Measurements from ENCODE around the gene CORO2A. TPM values are rescaled to one million over a fixed set of nuclear protein-coding genes. Genes with fewer than 3 reads are reported as not detected.

Gene CORO2A
- total and polyA plus RNA-seq, 8 donors = 0.20 to 1.3 (median 0.60) TPM

DNA sequence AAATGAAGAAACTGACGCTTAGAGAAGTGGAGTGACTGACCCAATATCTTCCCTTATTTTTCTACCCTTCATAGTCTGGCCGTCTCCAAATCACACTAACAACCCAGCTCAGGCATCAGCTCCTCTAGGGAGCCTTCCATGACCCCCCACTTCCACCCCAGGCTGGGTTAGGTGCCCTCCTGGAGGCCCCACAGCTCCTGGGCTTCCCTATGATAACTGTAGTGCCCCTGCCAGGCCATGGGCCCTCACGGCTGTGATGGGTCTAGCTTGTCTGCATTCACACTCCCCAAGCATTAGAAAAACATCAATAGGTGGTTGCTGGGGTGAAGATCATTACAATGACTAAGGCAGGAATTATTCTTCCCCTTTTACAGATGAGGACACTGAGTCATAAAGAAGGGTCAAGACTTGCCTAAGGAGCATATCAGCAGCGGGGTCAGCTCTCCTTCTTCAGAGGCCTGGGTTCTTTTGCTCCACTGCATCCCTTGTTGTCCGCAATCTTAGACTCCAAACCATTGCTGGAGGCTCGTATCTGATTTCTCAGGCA, 7.3 kb downstream of the CORO2A start:
- Histone ChIP-seq H3K4me1 (no peaks in the 10 kb centered on the region), H3K36me3 (no peaks in the 10 kb centered on the region), H3K27me3 (no peaks in the 10 kb centered on the region), H3K4me3 (no peak overlapping the region), H3K9me3 (no peaks in the 10 kb centered on the region), H3K27ac (no peak overlapping the region)
- ATAC-seq (no peak), DNase-seq (no peak), FAIRE-seq (no peak)
- intact Hi-C loops (cut with DNase I) = no loop called here
- TF ChIP-seq, protein P1, sequence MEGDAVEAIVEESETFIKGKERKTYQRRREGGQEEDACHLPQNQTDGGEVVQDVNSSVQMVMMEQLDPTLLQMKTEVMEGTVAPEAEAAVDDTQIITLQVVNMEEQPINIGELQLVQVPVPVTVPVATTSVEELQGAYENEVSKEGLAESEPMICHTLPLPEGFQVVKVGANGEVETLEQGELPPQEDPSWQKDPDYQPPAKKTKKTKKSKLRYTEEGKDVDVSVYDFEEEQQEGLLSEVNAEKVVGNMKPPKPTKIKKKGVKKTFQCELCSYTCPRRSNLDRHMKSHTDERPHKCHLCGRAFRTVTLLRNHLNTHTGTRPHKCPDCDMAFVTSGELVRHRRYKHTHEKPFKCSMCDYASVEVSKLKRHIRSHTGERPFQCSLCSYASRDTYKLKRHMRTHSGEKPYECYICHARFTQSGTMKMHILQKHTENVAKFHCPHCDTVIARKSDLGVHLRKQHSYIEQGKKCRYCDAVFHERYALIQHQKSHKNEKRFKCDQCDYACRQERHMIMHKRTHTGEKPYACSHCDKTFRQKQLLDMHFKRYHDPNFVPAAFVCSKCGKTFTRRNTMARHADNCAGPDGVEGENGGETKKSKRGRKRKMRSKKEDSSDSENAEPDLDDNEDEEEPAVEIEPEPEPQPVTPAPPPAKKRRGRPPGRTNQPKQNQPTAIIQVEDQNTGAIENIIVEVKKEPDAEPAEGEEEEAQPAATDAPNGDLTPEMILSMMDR (IDR thresholded peaks at IDR 0.05) = no peak
- 72 to 89% methylated on average over 6 of the region's 6 CpGs for WGBS, 2 donors

DNA sequence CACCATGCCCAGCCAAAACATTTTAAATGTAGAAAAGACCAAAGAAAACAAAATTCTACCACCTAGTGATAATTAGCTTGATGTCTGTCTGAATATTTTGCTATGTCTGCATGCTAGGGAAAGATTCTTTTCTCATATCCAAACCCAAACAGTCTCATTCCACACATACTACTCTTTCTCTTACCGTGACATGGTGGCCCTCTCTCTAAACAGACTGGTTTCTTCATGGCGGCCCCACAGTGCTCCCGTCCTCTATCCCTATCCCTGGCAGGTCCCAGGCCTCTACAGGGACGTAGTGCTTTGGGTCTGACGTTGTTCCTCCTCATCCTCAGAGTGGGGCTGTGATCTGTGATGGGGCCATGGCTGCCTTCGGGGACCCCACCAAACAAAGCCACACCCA, 8.1 kb downstream of the CORO2A start:
- ATAC-seq = no peak
- Histone ChIP-seq H3K27ac (no peak overlapping the region), H3K27me3 (no peaks in the 10 kb centered on the region), H3K4me3 (no peak overlapping the region), H3K4me1 (no peaks in the 10 kb centered on the region), H3K36me3 (no peaks in the 10 kb centered on the region), H3K9me3 (no peaks in the 10 kb centered on the region)
- no peak for DNase-seq
- no peak for FAIRE-seq
- TF ChIP-seq, protein P1 (IDR thresholded peaks at IDR 0.05) = no peak
- WGBS, 2 donors = 77 to 80% methylated on average over 6 of the region's 6 CpGs
- intact Hi-C loops (cut with DNase I) = no loop called here

DNA sequence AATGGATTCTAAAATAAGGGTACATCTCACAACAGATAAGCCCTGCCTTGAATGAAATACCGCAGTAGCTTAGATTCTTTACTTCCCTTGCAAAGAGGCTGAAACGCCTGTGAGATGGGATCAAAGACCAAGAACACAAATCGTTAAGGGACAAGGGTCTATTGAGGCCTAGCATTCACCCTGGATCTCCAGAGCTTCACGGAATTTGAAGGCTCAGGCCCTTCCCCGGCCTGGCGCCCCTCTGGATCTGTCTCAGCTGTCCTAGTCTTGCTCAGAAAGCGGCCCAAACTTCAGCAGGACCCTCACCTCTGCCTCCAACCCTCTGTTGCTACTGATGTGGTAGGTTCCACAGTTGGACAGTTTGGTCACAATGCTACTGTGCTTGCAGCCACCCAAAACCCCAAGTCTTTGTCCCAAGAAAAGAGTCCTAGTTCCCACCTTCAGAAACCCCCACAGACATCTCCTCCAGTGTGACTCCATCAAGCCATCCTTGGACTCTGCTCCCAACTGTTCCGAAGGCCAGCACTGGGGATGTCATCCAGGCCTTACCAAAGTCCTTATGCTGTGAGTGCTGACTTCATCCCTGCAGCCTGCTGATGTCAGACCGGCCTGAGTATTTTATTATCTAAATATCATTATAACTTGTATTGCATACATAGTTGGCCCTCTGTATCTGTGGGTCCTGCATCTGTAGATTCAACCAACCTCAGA, 9.4 kb downstream of the CORO2A start:
- Histone ChIP-seq H3K27me3 (no peaks in the 10 kb centered on the region), H3K27ac (no peak overlapping the region), H3K9me3 (no peaks in the 10 kb centered on the region), H3K36me3 (no peaks in the 10 kb centered on the region), H3K4me3 (no peak overlapping the region), H3K4me1 (no peaks in the 10 kb centered on the region)
- TF ChIP-seq, protein P1 (IDR thresholded peaks at IDR 0.05) = no peak
- DNase-seq = no peak
- WGBS, 2 donors = 77 to 81% methylated on average over 9 of the region's 9 CpGs
- intact Hi-C loops (cut with DNase I) = no loop called here
- no peak for FAIRE-seq
- no peak for ATAC-seq

DNA sequence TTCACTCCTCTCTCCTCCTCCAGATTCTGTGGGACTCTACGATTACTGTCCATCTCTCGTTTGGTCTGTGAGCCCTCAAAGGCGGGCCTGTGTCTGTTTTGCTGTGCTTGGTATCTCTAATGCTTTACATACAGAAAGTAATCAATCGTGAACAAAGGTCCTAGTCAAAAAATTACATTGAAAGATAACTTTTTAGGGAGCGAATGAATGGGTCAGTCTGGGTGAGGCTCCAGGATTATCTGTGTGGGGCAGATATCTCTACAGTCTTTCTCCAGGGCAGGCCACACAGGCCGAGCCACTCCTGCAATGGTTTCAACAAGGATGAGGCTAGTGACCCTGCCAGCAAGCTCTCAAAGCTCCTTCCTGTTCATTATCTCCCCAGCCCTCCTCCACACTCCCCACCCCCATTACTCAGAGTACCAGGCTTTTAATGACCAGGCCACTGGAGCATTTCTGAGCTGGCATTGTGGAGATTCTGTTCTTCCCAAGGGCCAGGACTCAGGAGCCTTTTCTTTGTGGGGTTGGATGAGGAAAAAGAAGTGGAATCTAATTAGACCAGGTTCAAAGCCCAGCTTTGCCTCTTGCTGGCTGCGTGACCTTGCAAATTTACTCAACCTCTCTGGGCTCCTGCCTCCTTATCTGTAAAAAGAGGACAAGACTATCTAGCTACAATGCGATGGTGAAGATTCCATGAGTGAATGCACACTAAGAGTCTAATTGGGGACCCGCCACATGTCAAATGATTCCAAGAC, 10.2 kb downstream of the CORO2A start:
- no peaks in the 10 kb centered on the region for H3K4me1 ChIP-seq
- no peaks in the 10 kb centered on the region for H3K36me3 ChIP-seq
- no peak for DNase-seq
- intact Hi-C loops (cut with DNase I) = no loop called here
- no peaks in the 10 kb centered on the region for H3K27me3 ChIP-seq
- TF ChIP-seq, protein P1 (IDR thresholded peaks at IDR 0.05) = no peak
- 72 to 80% methylated on average over 9 of the region's 9 CpGs for WGBS, 2 donors
- H3K9me3 ChIP-seq = no peaks in the 10 kb centered on the region
- no peak for ATAC-seq
- no peak for FAIRE-seq
- H3K4me3 ChIP-seq = no peak overlapping the region
- no peak overlapping the region for H3K27ac ChIP-seq

DNA sequence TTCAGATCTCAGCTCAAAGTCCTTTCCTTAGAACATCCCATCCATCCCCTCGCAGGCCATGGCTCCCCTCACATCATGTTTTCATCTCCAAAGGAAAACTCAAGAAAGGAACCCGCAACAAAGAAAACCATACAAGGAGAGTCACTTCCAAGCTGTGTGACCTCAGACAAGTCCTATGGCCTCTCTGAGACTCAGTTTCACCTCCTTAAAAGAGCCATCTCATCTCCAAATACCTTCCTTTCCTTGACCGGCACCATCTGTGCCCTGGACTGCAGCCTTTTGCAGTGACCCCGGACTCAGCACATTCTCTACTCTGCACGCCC, 10.7 kb downstream of the CORO2A start:
- FAIRE-seq (no peak), ATAC-seq (no peak), DNase-seq (no peak)
- Histone ChIP-seq H3K4me3 (no peak overlapping the region), H3K4me1 (no peaks in the 10 kb centered on the region), H3K36me3 (no peaks in the 10 kb centered on the region), H3K27ac (no peak overlapping the region), H3K27me3 (no peaks in the 10 kb centered on the region), H3K9me3 (no peaks in the 10 kb centered on the region)
- WGBS, 2 donors = 86% methylated on average over 5 of the region's 5 CpGs
- TF ChIP-seq, protein P1 (IDR thresholded peaks at IDR 0.05) = no peak
- intact Hi-C loops (cut with DNase I) = no loop called here
